ENCODE measurements around the gene PUM2. TPM values are rescaled to one million over a fixed set of nuclear protein-coding genes. Genes with fewer than 3 reads are reported as not detected.

Gene PUM2
- polyA plus RNA-seq, 1 donor (not counting 4 experiments of a cell fraction or from before 2014, with no cell fraction given), result 47.5 TPM

- DNase-seq (ENCODE audit: low read depth, low spot score) (no peak), FAIRE-seq (no peak)
- dilution Hi-C loops (cut with MboI; ENCODE audit: extremely low pct_ligation_motif_present, low sequenced_read_pairs), result no loop called here
- H3K9me3 ChIP-seq (ENCODE audit: control insufficient read depth, low read depth, low read length), result no peaks in the 10 kb centered on the region
- no peaks in the 10 kb centered on the region for H3K36me3 ChIP-seq (ENCODE audit: control insufficient read depth in 2 of 2, extremely low read depth in 1 of 2, insufficient read depth in 2 of 2, low read length in 2 of 2)
- no peaks in the 10 kb centered on the region for H3K79me2 ChIP-seq (ENCODE audit: control insufficient read depth, insufficient read depth, low read length)
- no peak overlapping the region for H3K9ac ChIP-seq (ENCODE audit: control insufficient read depth, extremely low read depth, insufficient read depth, low read length)
- H3K4me3 ChIP-seq (ENCODE audit: control insufficient read depth in 2 of 3, extremely low read depth in 1 of 3, insufficient read depth in 2 of 3, low read depth in 1 of 3, low read length in 3 of 3), result no peak overlapping the region
- H3K27me3 ChIP-seq (ENCODE audit: control insufficient read depth, extremely low read depth, insufficient read depth, low read length), result peaks cover 6% of the 10 kb centered on the region
- no peak for TF ChIP-seq CTCF (optimal IDR thresholded peaks at IDR 0.05 in 1 of 3, IDR thresholded peaks at IDR 0.05 in 1 of 3, conservative IDR thresholded peaks at IDR 0.05 in 1 of 3; ENCODE audit: extremely low read depth in 1 of 3, insufficient read depth in 2 of 3, low read length in 3 of 3)
- TF ChIP-seq EZH2 (IDR thresholded peaks at IDR 0.05; ENCODE audit: low read length), result no peak
- H3K9me1 ChIP-seq (ENCODE audit: control insufficient read depth, extremely low read depth, insufficient read depth, low read length), result no peaks in the 10 kb centered on the region
- peaks cover 3% of the 10 kb centered on the region for H3K4me1 ChIP-seq (ENCODE audit: control insufficient read depth, extremely low read depth, insufficient read depth, low read length)
- no peak overlapping the region for H3K4me2 ChIP-seq (ENCODE audit: control insufficient read depth, extremely low read depth, insufficient read depth, low read depth, low read length)
- H4K20me1 ChIP-seq (ENCODE audit: control insufficient read depth, extremely low read depth, insufficient read depth, low read length), result no peaks in the 10 kb centered on the region
- no peak overlapping the region for H3K27ac ChIP-seq (ENCODE audit: control insufficient read depth, insufficient read depth, low read length)
- H2AFZ ChIP-seq (ENCODE audit: control insufficient read depth, low read length), result no peak overlapping the region
Observed at GRCh38 chr2:20384953-20385352, 34.3 kb upstream of the PUM2 start.

DNA sequence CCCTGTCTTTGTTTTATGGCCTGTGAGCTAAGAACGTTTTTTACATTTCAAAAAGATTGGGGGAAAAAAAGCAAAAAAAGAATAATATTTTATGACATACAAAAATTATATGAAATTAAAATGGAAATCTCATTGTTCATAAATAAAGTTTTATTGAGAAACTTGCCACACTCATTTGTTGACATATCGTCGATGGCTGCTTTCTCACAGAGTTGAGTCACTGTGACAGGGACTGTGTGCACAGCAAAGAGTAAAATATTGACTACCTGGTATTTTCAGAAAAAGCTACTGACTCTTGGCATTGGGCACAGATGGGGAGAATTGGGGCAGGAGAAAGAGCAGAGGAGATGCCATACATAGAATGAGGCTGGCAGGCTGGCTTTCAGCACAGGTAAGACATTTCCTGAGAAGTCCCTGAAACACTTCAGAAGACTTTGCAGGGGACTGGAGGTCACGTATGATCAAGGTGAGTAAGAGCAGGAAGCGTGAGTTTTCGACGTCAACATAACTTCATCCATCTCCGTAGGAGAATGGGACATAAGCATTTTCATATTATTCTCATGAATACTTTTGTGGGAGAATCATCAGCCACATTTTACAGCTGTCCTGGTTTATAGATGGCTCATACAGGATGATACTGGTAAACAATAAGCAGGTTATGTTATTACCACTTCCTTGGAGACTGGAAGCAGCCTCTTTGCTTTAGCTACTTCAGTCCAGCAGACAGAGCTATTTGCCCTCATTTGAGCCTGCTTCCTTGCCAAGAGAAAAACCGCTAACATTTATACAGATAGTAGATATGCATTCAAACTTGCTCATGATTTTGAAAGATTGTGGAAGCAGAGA, 32.5 kb upstream of the PUM2 start:
- H3K4me3 ChIP-seq (ENCODE audit: control insufficient read depth in 2 of 3, extremely low read depth in 1 of 3, insufficient read depth in 2 of 3, low read depth in 1 of 3, low read length in 3 of 3), result no peak overlapping the region

More for the DNA sequence above, 32.5 kb upstream of the PUM2 start:
- H3K27me3 ChIP-seq (ENCODE audit: control insufficient read depth, extremely low read depth, insufficient read depth, low read length), result no peaks in the 10 kb centered on the region
- FAIRE-seq, result peak; percentile 67
- H2AFZ ChIP-seq (ENCODE audit: control insufficient read depth, low read length), result no peak overlapping the region
- peaks cover 3% of the 10 kb centered on the region for H3K4me1 ChIP-seq (ENCODE audit: control insufficient read depth, extremely low read depth, insufficient read depth, low read length)
- no peak overlapping the region for H3K4me2 ChIP-seq (ENCODE audit: control insufficient read depth, extremely low read depth, insufficient read depth, low read depth, low read length)
- no peak for DNase-seq (ENCODE audit: low read depth, low spot score)
- no peak overlapping the region for H3K9ac ChIP-seq (ENCODE audit: control insufficient read depth, extremely low read depth, insufficient read depth, low read length)
- dilution Hi-C loops (cut with MboI; ENCODE audit: extremely low pct_ligation_motif_present, low sequenced_read_pairs), result no loop called here
- H3K9me1 ChIP-seq (ENCODE audit: control insufficient read depth, extremely low read depth, insufficient read depth, low read length), result peaks cover 2% of the 10 kb centered on the region
- H3K36me3 ChIP-seq (ENCODE audit: control insufficient read depth in 2 of 2, extremely low read depth in 1 of 2, insufficient read depth in 2 of 2, low read length in 2 of 2), result no peaks in the 10 kb centered on the region
- H3K27ac ChIP-seq (ENCODE audit: control insufficient read depth, insufficient read depth, low read length), result peak overlapping the region; percentile 57
- TF ChIP-seq CTCF (optimal IDR thresholded peaks at IDR 0.05 in 1 of 3, IDR thresholded peaks at IDR 0.05 in 1 of 3, conservative IDR thresholded peaks at IDR 0.05 in 1 of 3; ENCODE audit: extremely low read depth in 1 of 3, insufficient read depth in 2 of 3, low read length in 3 of 3), result no peak
- TF ChIP-seq EZH2 (IDR thresholded peaks at IDR 0.05; ENCODE audit: low read length), result no peak
- no peaks in the 10 kb centered on the region for H3K9me3 ChIP-seq (ENCODE audit: control insufficient read depth, low read depth, low read length)
- no peaks in the 10 kb centered on the region for H3K79me2 ChIP-seq (ENCODE audit: control insufficient read depth, insufficient read depth, low read length)
- H4K20me1 ChIP-seq (ENCODE audit: control insufficient read depth, extremely low read depth, insufficient read depth, low read length), result no peaks in the 10 kb centered on the region
